Neuronal stem cell (in vitro differentiated cells): Measurements from ENCODE around the gene SCIN.
A peak's percentile ranks its signal among the peaks of the same experiment; 100 is the strongest.

Experiments used
- DNase-seq: peaks from one replicate; pipeline ENCODE4 v3.0.0-alpha.2; 2013; ENCODE audit warnings: low spot score
- H2AFZ ChIP-seq: one replicate; pipeline ENCODE4 v1.6.1; 2013; ENCODE audit warnings: mild to moderate bottlenecking, low read length, inconsistent platforms
- H2AK5ac ChIP-seq: 2 replicates; pipeline ENCODE4 v1.6.1; 2013; ENCODE audit warnings: low read depth, mild to moderate bottlenecking, inconsistent platforms, low read length, moderate library complexity, mixed read lengths
- H2BK120ac ChIP-seq: 2 replicates; pipeline ENCODE4 v1.6.1; 2013; ENCODE audit warnings: low read depth, mild to moderate bottlenecking, inconsistent platforms, low read length, moderate library complexity, mixed read lengths
- H2BK12ac ChIP-seq: one replicate; pipeline ENCODE4 v1.6.1; 2013; ENCODE audit warnings: low read length, inconsistent platforms
- H2BK15ac ChIP-seq: 2 replicates; pipeline ENCODE4 v1.6.1; 2013; ENCODE audit warnings: mild to moderate bottlenecking, low read length, inconsistent platforms, mixed read lengths
- H2BK5ac ChIP-seq: one replicate; pipeline ENCODE4 v1.6.1; 2013; ENCODE audit warnings: inconsistent platforms, mild to moderate bottlenecking, low read length, moderate library complexity
- H3K14ac ChIP-seq: one replicate; pipeline ENCODE4 v1.6.1; 2013; ENCODE audit warnings: low read length, inconsistent platforms
- H3K18ac ChIP-seq: 2 replicates; pipeline ENCODE4 v1.6.1; 2013; ENCODE audit warnings: low read length, inconsistent platforms
- H3K23ac ChIP-seq: 2 replicates; pipeline ENCODE4 v1.6.1; 2013; ENCODE audit warnings: low read depth, mild to moderate bottlenecking, mixed read lengths, low read length, inconsistent platforms; ENCODE audit not compliant: poor library complexity
- H3K27ac ChIP-seq: replicated peaks from 3 replicates; pipeline ENCODE4 v1.5.1; 2013; ENCODE audit warnings: low read length, inconsistent platforms
- H3K27me3 ChIP-seq, 3 experiments: 2 replicates each; pipeline ENCODE4 v1.6.1; 2013; ENCODE audit warnings: low read length in 3 of 3, mild to moderate bottlenecking in 2 of 3, inconsistent platforms in 1 of 3, low read depth in 1 of 3, mixed read lengths in 1 of 3, moderate library complexity in 1 of 3; ENCODE audit not compliant: control insufficient read depth in 3 of 3, insufficient read depth in 3 of 3
- H3K36me3 ChIP-seq, 2 donors: replicated peaks in 1 of 2; 2 replicates each; pipeline ENCODE4 v1.6.1; 2013; ENCODE audit warnings: low read length in 2 of 2; ENCODE audit not compliant: control insufficient read depth in 2 of 2, insufficient read depth in 2 of 2
- H3K4ac ChIP-seq: 2 replicates; pipeline ENCODE4 v1.6.1; 2013; ENCODE audit warnings: inconsistent platforms, mild to moderate bottlenecking, low read length, moderate library complexity
- H3K4me1 ChIP-seq, 2 donors: 1 replicate in 1 of 2; 2 replicates in 1 of 2; pipeline ENCODE4 v1.6.1; 2013; ENCODE audit warnings: low read length in 2 of 2, low read depth in 1 of 2; ENCODE audit not compliant: control insufficient read depth in 2 of 2, insufficient read depth in 1 of 2
- H3K4me2 ChIP-seq: one replicate; pipeline ENCODE4 v1.6.1; 2013; ENCODE audit warnings: mild to moderate bottlenecking, low read length, inconsistent platforms; ENCODE audit not compliant: insufficient read depth, poor library complexity, severe bottlenecking
- H3K4me3 ChIP-seq, 2 donors: 2 replicates each; pipeline ENCODE4 v1.5.1; 2013; ENCODE audit warnings: low read length in 2 of 2, mild to moderate bottlenecking in 2 of 2, inconsistent platforms in 1 of 2, moderate library complexity in 1 of 2
- H3K79me1 ChIP-seq: one replicate; pipeline ENCODE4 v1.6.1; 2013; ENCODE audit warnings: low read depth, mild to moderate bottlenecking, inconsistent platforms, low read length, moderate library complexity
- H3K9ac ChIP-seq: one replicate; pipeline ENCODE4 v1.6.1; 2013; ENCODE audit warnings: mild to moderate bottlenecking, low read depth, low read length, inconsistent platforms; ENCODE audit not compliant: poor library complexity
- H3K9me3 ChIP-seq, 2 donors: replicated peaks in 1 of 2; 2 replicates each; pipeline versions ENCODE3 to v1.6.1; 2013; ENCODE audit warnings: low read length in 2 of 2, mild to moderate bottlenecking in 2 of 2, inconsistent platforms in 1 of 2, low read depth in 1 of 2, mixed read lengths in 1 of 2, moderate library complexity in 1 of 2; ENCODE audit not compliant: control insufficient read depth in 2 of 2, insufficient read depth in 1 of 2
- H4K8ac ChIP-seq: one replicate; pipeline ENCODE4 v1.6.1; 2013; ENCODE audit warnings: low read depth, mild to moderate bottlenecking, inconsistent platforms, low read length, moderate library complexity
- H4K91ac ChIP-seq: one replicate; pipeline ENCODE4 v1.6.1; 2013; ENCODE audit warnings: low read length, low read depth, mild to moderate bottlenecking, inconsistent platforms; ENCODE audit not compliant: poor library complexity
- WGBS, 2 donors: extraction: QIAGEN DNeasy Blood & Tissue Kit; methylation state at CpG; one replicate each; pipeline ENCODE4 v1.1.7; 2013; ENCODE audit warnings: missing lambda C conversion rate in 2 of 2, mixed read lengths in 1 of 2; ENCODE audit not compliant: insufficient read length in 2 of 2, insufficient replicate concordance in 1 of 2; ENCODE audit errors: extremely low coverage in 2 of 2; 5-methylcytosine and 5-hydroxymethylcytosine counted together

Gene SCIN

DNA sequence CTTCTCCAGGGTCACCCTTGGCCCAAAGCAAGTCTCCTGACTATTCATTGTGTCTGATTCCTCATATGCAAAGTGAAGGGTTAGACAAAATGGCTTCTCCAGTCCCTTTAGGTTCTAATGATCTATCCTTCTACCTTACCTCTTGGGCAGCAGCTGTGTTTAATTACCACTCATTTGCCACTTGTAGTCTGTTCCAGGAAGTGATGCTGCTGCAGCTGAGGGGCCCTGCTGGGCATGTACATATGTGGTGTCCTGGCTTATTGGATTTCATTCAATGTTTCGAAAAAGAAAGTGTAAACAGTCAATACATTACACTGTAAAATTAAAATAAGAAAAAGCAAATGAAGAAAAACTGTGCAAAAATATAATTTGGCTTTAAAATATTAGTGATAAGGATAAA lies 36.6 kb downstream of the SCIN start:
- Histone ChIP-seq H3K36me3 (no peaks in the 10 kb centered on the region), H3K79me1 (no peaks in the 10 kb centered on the region), H2AFZ (peak overlapping the region; percentile 61), H4K91ac (no peak overlapping the region), H2AK5ac (no peak overlapping the region), H3K27ac (no peak overlapping the region), H3K4me1 (no peaks in the 10 kb centered on the region), H3K27me3 (no peaks in the 10 kb centered on the region), H2BK12ac (no peak overlapping the region), H3K9me3 (no peaks in the 10 kb centered on the region), H3K4me3 (no peak overlapping the region), H3K4me2 (no peak overlapping the region), H4K8ac (no peak overlapping the region), H3K14ac (no peak overlapping the region), H3K9ac (no peak overlapping the region), H2BK120ac (no peak overlapping the region), H2BK15ac (no peak overlapping the region), H3K18ac (no peak overlapping the region), H2BK5ac (no peak overlapping the region), H3K4ac (no peak overlapping the region), H3K23ac (no peak overlapping the region)
- no peak for DNase-seq
- WGBS, 2 donors = no CpG with 5 or more reads among the region's 1 CpG

DNA sequence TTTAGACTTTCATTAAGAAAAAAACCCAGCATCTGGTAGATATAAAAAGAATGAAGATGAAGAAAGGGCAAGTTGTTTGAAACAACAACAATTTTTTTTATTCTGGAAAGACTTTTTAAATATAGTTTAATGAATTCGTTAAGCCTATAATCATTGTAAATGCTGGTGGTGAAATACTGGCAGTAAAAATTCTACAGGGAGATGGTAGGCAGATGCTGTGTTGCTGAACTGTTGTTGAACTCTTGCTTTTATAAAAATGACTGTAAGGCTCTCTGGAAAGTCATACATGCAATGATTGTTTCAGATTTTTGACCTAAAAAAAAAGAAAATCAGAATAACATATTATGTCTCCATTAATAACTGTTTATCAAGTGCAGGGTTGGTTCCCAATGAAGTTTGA lies 39.0 kb downstream of the SCIN start:
- Histone ChIP-seq H2BK120ac (no peak overlapping the region), H4K91ac (no peak overlapping the region), H3K4me2 (no peak overlapping the region), H3K79me1 (no peaks in the 10 kb centered on the region), H3K18ac (no peak overlapping the region), H3K4me3 (no peak overlapping the region), H3K36me3 (no peaks in the 10 kb centered on the region), H3K14ac (no peak overlapping the region), H3K9ac (no peak overlapping the region), H2AFZ (no peak overlapping the region), H3K9me3 (no peaks in the 10 kb centered on the region), H2BK15ac (no peak overlapping the region), H3K27me3 (no peaks in the 10 kb centered on the region), H3K4ac (no peak overlapping the region), H3K23ac (no peak overlapping the region), H3K4me1 (no peaks in the 10 kb centered on the region), H2BK12ac (no peak overlapping the region), H3K27ac (no peak overlapping the region), H4K8ac (no peak overlapping the region), H2AK5ac (no peak overlapping the region), H2BK5ac (no peak overlapping the region)
- no peak for DNase-seq
- no CpG with 5 or more reads among the region's 1 CpG for WGBS, 2 donors

DNA sequence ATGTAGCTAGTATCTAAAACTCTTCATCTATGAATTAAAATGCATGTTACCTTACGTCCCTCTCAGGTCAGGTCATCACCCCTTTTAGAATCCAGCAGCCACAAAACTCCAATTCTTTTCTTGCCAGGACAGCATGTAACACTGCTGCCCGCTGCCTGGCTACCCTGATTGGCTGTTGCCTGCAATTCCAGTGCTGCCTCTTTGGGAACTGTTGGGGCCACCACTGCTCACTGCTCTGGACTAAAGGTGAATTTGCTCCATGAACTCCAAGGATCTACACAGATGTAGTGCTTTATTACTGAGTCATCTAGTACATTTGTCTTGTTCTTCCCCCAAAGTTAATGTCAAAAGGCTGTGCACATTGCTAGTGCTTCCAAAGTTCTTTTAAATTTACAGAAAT lies 40.4 kb downstream of the SCIN start:
- WGBS, 2 donors = no CpG with 5 or more reads among the region's 2 CpGs
- H3K23ac ChIP-seq = no peak overlapping the region
- no peak overlapping the region for H3K9ac ChIP-seq
- no peaks in the 10 kb centered on the region for H3K9me3 ChIP-seq
- H3K4me3 ChIP-seq = no peak overlapping the region
- no peak overlapping the region for H3K4me2 ChIP-seq
- H2BK12ac ChIP-seq = no peak overlapping the region
- no peaks in the 10 kb centered on the region for H3K4me1 ChIP-seq
- no peak overlapping the region for H2BK120ac ChIP-seq
- H3K79me1 ChIP-seq = no peaks in the 10 kb centered on the region
- no peaks in the 10 kb centered on the region for H3K36me3 ChIP-seq
- no peaks in the 10 kb centered on the region for H3K27me3 ChIP-seq
- no peak overlapping the region for H3K27ac ChIP-seq
- no peak overlapping the region for H4K8ac ChIP-seq
- no peak overlapping the region for H3K18ac ChIP-seq
- H2BK5ac ChIP-seq = no peak overlapping the region
- no peak for DNase-seq
- H2AFZ ChIP-seq = no peak overlapping the region
- no peak overlapping the region for H4K91ac ChIP-seq
- H2AK5ac ChIP-seq = no peak overlapping the region
- no peak overlapping the region for H3K14ac ChIP-seq
- no peak overlapping the region for H2BK15ac ChIP-seq
- H3K4ac ChIP-seq = no peak overlapping the region

DNA sequence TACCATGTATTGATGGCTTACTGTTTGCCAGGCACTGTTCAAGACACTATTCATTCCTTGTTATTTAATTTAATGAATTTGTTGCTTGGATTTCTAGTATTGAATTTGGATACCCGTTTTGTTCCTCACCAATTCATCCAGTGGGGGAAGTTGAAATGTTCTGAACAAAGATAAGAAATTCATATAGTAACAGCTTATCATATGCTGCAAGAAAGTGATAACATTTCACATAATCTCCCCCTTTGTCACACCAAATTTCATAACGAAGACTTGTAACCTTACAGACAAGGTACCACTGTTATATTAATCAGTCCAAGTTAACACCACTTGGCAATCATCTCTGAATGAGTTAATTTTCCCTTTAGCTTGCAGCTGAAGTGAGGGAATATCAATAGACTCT lies 42.1 kb downstream of the SCIN start:
- no peak for DNase-seq
- no CpG with 5 or more reads among the region's 2 CpGs for WGBS, 2 donors

More for the DNA sequence above, 42.1 kb downstream of the SCIN start:
- Histone ChIP-seq H3K4me3 (no peak overlapping the region), H3K9ac (no peak overlapping the region), H3K36me3 (no peaks in the 10 kb centered on the region), H3K23ac (no peak overlapping the region), H3K14ac (no peak overlapping the region), H3K27ac (no peak overlapping the region), H4K8ac (no peak overlapping the region), H3K79me1 (no peaks in the 10 kb centered on the region), H3K9me3 (no peaks in the 10 kb centered on the region), H3K18ac (no peak overlapping the region), H3K4me1 (no peaks in the 10 kb centered on the region), H2BK12ac (no peak overlapping the region), H2AFZ (no peak overlapping the region), H4K91ac (no peak overlapping the region), H2BK15ac (no peak overlapping the region), H2AK5ac (no peak overlapping the region), H3K4me2 (no peak overlapping the region), H3K27me3 (no peaks in the 10 kb centered on the region), H2BK5ac (no peak overlapping the region), H3K4ac (no peak overlapping the region), H2BK120ac (no peak overlapping the region)
